ENCODE measurements around the gene SNX9.

- TF ChIP-seq CTCF (IDR thresholded peaks at IDR 0.05) = no peak
- no peak for TF ChIP-seq EP300 (IDR thresholded peaks at IDR 0.05)
Observed at GRCh38 chr6:157809613-157810012, 13.4 kb upstream of the SNX9 start.

Data from upper lobe of left lung (tissue), 4 donors.